ENCODE results near the gene SNRNP70. TPM values are rescaled to one million over a fixed set of nuclear protein-coding genes. Genes with fewer than 3 reads are reported as not detected.

The SNRNP70 gene
- total and polyA plus RNA-seq, 2 experiments from 2014 or later, result 243 to 361 TPM

- H3K27ac Mint-ChIP-seq, result no peak overlapping the region
- Histone ChIP-seq H3K4me1 (ENCODE audit: insufficient read depth) (peaks cover 18% of the 10 kb centered on the region), H3F3A (replicated peaks; ENCODE audit: low read depth) (peaks cover 20% of the 10 kb centered on the region; the same call in 1 of the 2 replicates), H3K4me2 (peak overlapping the region; percentile 77), H3K36me3 (ENCODE audit: insufficient read depth) (peaks cover 3% of the 10 kb centered on the region; the same call in 1 of the 2 replicates), H3K79me2 (replicated peaks; ENCODE audit: insufficient read depth) (no peaks in the 10 kb centered on the region), H3K9me2 (ENCODE audit: insufficient read depth) (no peaks in the 10 kb centered on the region), H3K4me3 (peak overlapping the region; percentile 67), H4K20me1 (replicated peaks; ENCODE audit: insufficient read depth) (no peaks in the 10 kb centered on the region), H2AFZ (peak overlapping the region; percentile 94), H3K27ac (ENCODE audit: low read depth) (no peak overlapping the region), H3K27me3 (ENCODE audit: insufficient read depth) (no peaks in the 10 kb centered on the region)
- ATAC-seq (peak; percentile 21), DNase-seq (ENCODE audit: low spot score) (peak; percentile 84)
- peaks cover 15% of the 10 kb centered on the region for H3K27me3 Mint-ChIP-seq (ENCODE audit: insufficient read depth, low read depth, poor library complexity)
- peaks cover 39% of the 10 kb centered on the region for H3K36me3 Mint-ChIP-seq (ENCODE audit: low read depth)
- peak overlapping the region; percentile 64 for H3K4me3 Mint-ChIP-seq
- TF ChIP-seq POLR2AphosphoS5 (IDR thresholded peaks at IDR 0.05; ENCODE audit: low read depth), result 0 out of 2 replicates have a peak, but pooled peaks have one; percentile 31
- TF ChIP-seq CTCF (conservative IDR thresholded peaks at IDR 0.05; ENCODE audit: low read depth in 2 of 2), result no peak
- H3K4me1 Mint-ChIP-seq, result peaks cover 30% of the 10 kb centered on the region
- H3K9me3 Mint-ChIP-seq, result no peaks in the 10 kb centered on the region
These were observed 47.8 kb downstream of the SNRNP70 start for GRCh38 chr19:49132974-49133609.

GRCh38 chr19:49133621-49134454, 48.6 kb downstream of the SNRNP70 start:
- H3K27me3 ChIP-seq (ENCODE audit: insufficient read depth), result no peaks in the 10 kb centered on the region
- H4K20me1 ChIP-seq (replicated peaks; ENCODE audit: insufficient read depth), result no peaks in the 10 kb centered on the region
- peaks cover 3% of the 10 kb centered on the region; the same call in 1 of the 2 replicates for H3K36me3 ChIP-seq (ENCODE audit: insufficient read depth)
- no peak overlapping the region for H3K27ac ChIP-seq (ENCODE audit: low read depth)
- peak overlapping the region; percentile 77 for H3K4me2 ChIP-seq
- DNase-seq (ENCODE audit: low spot score), result peak; percentile 91
- peaks cover 14% of the 10 kb centered on the region for H3K4me1 ChIP-seq (ENCODE audit: insufficient read depth)
- peak overlapping the region; percentile 64 for H3K4me3 Mint-ChIP-seq
- H3K9me3 Mint-ChIP-seq, result no peaks in the 10 kb centered on the region
- TF ChIP-seq CTCF (conservative IDR thresholded peaks at IDR 0.05; ENCODE audit: low read depth in 2 of 2), result peak in 1 of 2 experiments; percentile 38; a peak in 1 of 4 replicates
- TF ChIP-seq CREB1 (CRISPR knock-in tag; IDR thresholded peaks at IDR 0.05; ENCODE audit: low read depth), result no peak
- peaks cover 39% of the 10 kb centered on the region for H3K36me3 Mint-ChIP-seq (ENCODE audit: low read depth)
- peaks cover 17% of the 10 kb centered on the region; the same call in 1 of the 2 replicates for H3F3A ChIP-seq (replicated peaks; ENCODE audit: low read depth)
- peaks cover 15% of the 10 kb centered on the region for H3K27me3 Mint-ChIP-seq (ENCODE audit: insufficient read depth, low read depth, poor library complexity)
- no peaks in the 10 kb centered on the region for H3K79me2 ChIP-seq (replicated peaks; ENCODE audit: insufficient read depth)
- peaks cover 25% of the 10 kb centered on the region for H3K4me1 Mint-ChIP-seq
- no peaks in the 10 kb centered on the region for H3K9me2 ChIP-seq (ENCODE audit: insufficient read depth)
- no peak overlapping the region for H3K27ac Mint-ChIP-seq
- H3K4me3 ChIP-seq, result peak overlapping the region; percentile 67
- ATAC-seq, result peak; percentile 62
- peak overlapping the region; percentile 94 for H2AFZ ChIP-seq

Data from GM23338 (cell line).